HK-2 (cell line): ENCODE data around the gene PRR33.
"Not testable (repeated sequence)": the region's sequence is repeated elsewhere in the genome, so short reads cannot be mapped to it uniquely, and the experiment has no call there.

ENCODE experiments used
- DNase-seq: peaks from one replicate; pipeline ENCODE4 v3.0.0-alpha.2; 2018; ENCODE audit not compliant: unreplicated experiment

PRR33 gene

DNA sequence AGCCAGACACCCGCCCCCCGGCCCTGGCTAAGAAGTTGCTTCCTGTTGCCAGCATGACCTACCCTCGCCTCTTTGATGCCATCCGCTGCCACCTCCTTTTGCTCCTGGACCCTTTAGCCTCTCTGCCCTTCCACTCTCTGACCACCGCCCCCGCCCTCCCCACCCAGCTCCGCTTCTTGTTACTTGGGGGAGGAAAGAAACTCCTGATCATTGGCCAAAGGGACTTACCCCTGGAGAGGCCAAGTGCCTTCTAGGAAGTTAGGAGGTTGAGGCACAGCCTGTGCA is at the start of gene PRR33:
PRR33 (minus strand) TSS at position 65 of the 285 bp plus-strand sequence. CDS start 1,311 bp downstream, outside the sequence.
- no peak for DNase-seq

GRCh38 chr11:1939788-1940187 is 48.1 kb upstream of the PRR33 start:
- not testable (repeated sequence) for DNase-seq

DNA sequence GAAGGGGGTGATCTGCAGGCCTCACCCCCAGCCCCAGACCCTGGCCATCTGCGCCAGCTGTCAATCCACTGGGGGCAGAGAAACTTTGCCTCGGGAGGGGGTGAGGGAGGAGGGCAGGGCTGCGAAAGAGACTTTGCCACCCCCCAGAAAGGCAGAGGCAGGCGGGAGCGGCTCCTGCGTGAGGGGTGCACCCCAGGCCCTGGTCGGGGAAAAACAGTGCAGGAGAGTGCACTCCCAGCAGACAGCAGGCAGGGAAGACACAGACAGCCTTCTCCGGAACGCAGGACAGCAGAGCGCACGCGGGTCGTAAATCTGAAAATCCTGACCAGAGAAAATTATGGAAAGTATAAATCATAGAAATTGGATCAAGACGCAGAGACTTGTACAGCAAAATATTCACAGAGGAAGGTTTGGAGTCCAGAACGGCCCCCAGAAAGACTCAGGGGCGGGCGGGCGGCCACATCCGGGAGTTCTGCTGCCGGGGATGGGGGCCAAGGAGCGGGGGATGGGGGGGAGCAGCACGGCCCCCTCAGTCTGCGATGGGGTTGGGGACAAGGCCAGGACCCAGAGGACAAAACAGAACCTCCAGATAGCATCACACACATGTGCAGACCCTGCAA is 47.4 kb upstream of the PRR33 start:
- no peak for DNase-seq

- DNase-seq = no peak
Observed at GRCh38 chr11:1938343-1939005, 46.8 kb upstream of the PRR33 start.

- DNase-seq = no peak
Observed at GRCh38 chr11:1937616-1938342, 46.1 kb upstream of the PRR33 start.

DNA sequence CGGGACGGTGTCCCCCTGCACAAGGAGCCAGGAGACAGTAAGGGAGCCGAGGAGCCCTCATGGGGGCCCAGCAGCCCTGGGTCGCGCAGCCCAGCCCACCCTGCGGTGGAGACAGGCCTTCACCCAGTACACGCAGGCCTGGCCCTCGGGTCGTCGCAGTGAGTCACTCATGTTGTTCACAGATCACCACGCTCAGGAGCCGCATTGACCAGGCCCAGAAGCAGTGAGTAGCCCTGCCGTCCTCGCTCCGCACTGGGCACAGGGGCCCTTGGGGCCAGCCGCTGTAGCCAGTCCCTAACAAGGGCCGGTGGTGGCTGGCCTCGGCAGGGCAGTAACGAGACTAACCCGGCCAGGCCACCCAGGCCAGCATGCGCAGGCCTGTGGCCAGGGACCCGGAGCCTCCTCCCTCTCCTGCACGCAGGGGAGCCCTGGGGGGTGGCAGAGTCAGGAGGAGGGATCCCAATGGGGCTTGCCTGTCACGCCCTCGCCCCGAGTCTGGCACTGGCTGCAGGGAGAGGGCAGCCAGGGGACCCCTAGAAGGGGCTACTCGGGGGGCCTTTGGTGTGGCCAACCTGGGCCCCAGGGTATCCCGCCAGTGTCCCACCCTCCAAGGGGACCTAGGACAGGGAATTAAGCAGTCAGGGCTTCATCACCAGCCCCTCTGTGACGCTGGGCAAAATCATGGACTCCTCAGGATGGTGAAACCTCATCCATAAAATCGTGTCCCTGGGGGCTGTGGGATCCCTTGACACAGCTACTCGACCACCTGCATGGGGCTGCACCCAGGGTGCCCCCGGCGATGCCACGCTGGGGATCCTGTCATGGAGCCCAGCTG is 45.3 kb upstream of the PRR33 start:
- DNase-seq = no peak

DNA sequence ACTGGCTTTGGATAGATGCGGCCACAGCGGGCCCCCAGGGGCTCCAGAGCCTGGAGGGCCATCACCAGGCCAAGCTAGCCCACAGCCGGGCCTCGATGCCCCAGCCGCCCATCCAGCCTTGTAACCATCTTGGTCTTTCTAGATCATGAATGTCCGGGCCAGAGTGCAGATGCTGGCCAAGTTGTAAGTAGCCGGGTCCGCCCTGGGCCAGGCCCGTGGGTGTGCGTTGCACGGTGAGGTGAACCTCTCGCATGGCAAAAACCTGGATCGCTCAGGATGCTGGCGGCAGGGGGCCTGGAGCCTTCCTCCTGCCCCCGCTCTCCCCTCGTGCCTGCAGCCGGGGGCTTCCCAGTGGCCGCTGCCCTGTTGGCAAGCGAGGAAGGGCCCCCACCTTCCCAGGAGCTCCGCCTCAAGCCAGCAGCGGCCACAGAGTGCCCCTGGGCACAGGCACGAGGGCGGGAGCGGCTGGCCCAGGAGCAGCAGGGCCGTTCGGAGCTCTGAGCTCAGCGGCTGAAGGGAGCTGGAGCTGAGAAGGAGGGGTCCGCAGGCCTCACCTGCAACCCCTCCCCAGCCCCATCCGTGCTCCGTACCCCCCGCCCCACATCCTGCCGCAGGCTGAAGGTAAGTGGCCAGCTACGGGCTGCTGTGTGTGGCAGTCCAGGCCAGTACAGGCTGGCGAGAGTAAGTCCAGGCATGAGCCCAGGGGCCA is 44.5 kb upstream of the PRR33 start:
- no peak for DNase-seq

DNA sequence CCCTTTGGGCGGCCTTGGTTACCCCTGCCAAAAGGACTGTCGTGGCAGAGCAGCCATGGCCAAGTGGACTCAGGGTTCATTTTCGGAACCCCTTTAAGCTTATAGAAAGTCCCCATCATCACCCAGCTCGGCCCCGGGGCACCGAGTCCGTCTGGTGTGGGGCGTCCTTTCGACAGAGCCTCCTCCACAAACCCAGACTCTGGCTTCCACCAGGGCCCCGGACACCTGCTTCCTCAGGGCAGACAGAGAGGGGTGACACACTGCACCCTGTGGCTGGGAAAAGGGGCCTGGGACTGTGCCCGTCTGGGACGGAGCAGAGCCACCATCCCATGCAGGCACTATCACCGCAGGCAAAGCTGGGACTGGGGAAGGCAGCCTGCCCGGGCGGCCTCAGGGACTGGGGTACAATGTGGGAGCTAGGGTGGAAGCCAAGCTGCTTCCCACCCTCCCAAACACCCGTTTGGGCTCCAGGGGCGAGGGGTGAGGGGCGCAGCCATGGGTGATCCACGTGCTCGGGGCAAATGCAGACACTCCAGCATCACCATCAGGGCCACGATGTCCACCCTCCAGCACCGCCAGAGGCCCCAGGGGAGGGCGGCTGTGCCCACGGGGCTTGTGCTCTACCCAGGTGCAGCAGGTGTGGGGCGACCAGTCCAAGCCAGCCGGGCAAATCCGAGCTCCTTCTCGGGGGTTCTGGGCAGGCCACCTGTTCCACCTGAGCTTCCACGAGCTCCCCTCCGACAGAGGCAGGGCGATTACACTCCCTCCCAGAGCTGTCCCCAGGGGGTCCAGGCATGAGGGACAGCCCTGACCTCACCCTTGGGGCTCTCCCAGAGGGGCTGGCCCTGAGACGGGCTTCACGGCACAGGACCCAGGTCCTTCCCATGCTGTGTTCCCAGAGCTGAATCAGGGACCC is 43.7 kb upstream of the PRR33 start:
- DNase-seq = no peak

DNA sequence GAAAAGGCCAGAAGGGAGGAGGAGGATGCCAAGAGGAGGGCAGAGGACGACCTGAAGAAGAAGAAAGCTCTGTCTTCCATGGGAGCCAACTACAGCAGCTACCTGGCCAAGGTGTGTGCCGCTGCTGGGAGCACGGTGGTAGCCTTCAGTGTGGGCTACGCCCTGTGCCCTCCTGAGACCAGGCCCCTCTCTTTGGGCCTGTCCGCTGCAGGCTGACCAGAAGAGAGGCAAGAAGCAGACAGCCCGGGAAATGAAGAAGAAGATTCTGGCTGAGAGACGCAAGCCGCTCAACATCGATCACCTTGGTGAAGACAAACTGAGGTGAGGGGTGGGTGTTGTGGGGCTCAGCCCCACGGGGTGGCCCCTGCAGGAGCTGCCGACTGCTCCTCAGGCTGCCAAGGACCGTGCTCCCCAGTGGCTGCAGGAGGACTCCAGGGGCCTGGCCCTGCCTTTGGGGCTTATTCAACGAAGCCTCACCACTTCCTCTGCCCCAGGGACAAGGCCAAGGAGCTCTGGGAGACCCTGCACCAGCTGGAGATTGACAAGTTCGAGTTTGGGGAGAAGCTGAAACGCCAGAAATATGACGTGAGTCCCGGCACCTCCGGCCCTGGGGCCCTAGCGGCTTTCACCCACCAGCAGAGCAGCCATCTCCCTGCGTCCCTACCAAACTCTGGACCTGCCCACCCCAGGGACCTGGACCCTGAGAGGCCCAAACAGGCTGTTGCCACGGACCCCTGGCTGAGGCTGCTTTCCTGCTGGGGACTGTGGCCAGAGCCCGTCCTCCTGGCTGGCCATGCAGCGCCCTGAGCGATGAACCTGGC is 42.9 kb upstream of the PRR33 start:
- no peak for DNase-seq

DNA sequence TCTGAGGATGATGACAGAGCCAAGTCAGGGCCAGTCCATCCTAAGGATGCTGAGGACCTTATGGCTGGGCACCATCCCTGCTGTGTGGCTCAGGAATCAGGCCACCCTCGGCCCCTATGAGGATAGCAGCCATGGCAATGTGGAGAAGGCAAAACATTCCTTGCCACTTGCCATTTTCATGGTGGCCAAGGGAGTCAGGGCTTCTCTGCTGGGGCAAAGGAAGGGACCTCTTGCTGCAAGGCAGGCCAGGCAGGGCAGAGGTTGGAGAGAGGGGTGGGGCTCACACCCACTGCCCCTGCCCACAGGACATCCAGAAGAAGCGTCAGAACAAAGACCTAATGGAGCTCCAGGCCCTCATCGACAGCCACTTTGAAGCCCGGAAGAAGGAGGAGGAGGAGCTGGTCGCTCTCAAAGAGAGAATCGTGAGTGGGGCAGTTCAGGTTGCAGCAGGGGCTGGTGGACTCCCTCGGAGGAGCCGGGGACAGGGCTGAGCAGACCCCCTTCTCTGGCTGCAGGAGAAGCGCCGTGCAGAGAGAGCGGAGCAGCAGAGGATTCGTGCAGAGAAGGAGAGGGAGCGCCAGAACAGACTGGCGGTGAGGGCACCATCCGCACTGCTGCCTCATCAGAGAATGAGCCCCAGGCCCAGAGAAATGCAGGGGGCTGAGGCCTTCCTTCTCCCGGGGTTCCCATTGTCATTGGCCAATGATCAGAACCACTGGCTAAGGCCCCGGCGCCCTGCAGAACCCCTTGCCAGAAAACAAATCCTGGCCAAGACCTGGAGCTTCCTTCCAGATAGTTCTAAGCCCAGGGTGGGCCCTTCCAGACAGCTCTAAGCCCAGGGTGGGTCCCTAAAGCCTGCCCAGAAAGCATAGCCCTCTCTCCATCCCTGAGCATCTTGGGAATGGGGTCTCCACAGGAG is 42.0 kb upstream of the PRR33 start:
- DNase-seq = no peak

DNA sequence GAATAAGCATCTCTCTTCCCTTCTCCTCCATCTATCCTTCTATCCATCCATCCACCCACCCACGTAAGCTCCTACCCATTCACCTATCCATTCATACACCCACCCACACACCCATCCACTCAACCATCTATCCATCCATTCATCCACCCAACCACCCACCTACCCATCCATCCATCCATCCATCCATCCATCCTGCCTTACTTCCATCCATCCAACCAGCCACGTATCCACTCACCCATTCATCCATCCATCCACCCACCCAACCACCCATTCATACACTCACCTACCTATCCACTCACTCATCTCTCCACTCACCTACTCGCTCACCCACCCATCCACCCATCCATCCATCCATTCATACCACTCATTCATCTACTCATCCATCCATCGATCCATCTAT is 41.0 kb upstream of the PRR33 start:
- DNase-seq = no peak

- DNase-seq = no peak
Observed at GRCh38 chr11:1932105-1932480, 40.4 kb upstream of the PRR33 start.

DNA sequence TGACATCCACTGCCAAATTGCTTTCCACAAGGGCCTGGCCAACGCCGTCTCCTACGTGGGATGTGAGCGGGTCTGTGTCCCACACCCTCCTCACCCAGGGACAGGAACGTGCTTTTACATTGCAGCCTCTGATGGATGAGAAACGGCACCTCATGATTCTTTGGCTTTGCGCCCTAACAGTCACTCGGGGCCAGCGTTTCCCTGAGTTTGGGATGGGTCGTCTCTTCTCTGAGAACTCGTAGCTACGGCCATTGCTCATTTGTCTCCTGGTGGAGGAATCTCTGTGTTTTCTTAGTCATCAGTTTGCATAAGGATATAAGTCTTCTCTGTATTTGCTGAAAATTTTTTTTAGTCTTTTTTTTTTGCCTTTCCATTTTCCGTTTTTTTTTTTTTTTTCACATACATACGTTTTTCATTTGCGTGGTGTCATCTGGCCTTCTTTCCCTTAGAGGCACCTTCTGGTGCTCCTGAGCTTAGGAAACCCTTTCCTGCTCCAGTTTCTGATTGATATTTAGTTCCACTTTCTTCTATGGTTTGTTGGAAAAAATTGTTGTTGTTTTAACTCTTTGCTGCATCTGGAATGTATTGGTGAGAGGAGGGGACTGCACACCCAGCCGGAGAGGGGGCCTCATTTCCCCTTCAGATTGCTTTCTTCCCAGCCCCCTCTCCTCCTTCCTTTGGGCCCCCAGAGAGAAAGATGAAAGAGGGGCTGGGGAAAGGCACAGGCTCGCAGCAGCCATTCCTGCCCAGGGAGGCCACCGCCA is 39.8 kb upstream of the PRR33 start:
- no peak for DNase-seq

GRCh38 chr11:1930462-1930830 is 38.8 kb upstream of the PRR33 start:
- DNase-seq = no peak

DNA sequence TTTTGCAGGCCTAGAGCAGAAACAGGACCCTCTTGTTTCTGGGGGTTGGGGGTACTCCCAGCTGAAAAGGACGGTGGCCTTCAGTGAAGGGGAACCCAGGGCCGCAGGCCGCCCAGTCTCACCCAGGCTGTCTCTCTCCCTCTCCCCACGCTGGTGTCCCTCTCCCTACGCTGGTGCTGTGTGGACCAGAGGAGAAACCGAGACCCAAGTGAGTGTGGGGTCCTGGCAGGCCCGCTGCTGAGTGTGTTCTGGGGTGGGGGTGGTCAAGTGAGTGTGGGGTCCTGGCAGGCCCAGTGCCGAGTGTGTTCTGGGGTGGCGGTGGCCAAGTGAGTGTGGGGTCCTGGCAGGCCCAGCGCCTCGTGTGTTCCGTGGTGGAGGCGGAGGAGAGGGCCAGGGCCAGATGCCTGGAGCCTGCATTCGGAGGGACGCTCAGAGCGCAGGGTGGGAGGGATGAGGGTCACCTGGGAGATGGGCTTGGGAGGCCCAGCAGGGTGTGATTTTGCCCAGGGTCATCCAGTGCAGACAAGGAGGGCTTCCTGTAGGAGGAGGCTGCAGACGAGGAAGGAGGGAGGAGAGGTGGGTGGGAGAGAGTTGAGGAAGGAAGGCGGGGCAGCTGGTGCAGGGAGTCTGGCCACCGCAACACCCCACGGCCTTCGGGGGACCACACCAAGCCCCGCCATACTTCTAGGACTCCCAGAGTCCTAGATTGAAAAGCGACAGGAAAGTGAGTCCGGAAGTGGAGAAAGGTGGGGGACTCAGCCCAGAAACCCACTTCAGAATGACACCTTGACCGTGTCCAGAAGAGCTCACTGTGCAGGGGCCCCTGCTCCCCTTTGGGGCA is 38.1 kb upstream of the PRR33 start:
- no peak for DNase-seq

- no peak for DNase-seq
Observed at GRCh38 chr11:1928891-1929541, 37.3 kb upstream of the PRR33 start.

DNA sequence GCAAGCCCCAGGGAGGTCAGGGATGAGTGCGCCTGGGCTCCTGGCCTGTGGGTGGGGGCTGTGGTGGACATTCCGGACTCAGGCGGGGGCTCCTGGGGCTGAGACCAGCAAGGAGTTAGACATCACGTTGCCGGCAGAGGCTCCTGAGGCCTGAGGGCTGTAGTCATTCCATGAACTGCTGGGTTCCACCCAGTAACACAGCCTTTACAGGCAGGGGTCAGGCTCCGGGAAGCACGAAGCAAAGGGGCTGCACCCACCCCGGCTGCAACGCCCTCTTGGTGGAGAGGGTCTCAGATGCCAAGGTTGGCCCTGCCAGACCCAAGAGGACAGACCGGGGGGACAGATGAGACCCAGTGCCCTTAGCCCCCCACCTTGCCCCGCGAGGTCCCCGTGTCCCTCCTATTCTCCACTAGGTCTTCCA is 36.8 kb upstream of the PRR33 start:
- no peak for DNase-seq
